CD14-positive monocyte (primary cell): Measurements from ENCODE around the gene SLC25A21. TPM values are rescaled to one million over a fixed set of nuclear protein-coding genes. Genes with fewer than 3 reads are reported as not detected.

Source experiments
- DNase-seq, 3 donors: peaks; one replicate each; pipeline ENCODE4 v3.0.0-alpha.2; 2011 to 2022
- H2AFZ ChIP-seq: 2 replicates; pipeline ENCODE4 v1.6.0; 2012; ENCODE audit warnings: mild to moderate bottlenecking, low read depth, low read length, inconsistent platforms; ENCODE audit not compliant: insufficient read depth, poor library complexity, severe bottlenecking
- H3K27ac ChIP-seq, 2 donors: 1 replicate in 1 of 2; 2 replicates in 1 of 2; pipeline ENCODE4 v1.5.1; 2012 to 2013; ENCODE audit warnings: low read length in 2 of 2, control low read depth in 1 of 2, inconsistent platforms in 1 of 2, low read depth in 1 of 2, mild to moderate bottlenecking in 1 of 2
- H3K27me3 ChIP-seq, 2 donors: one replicate each; pipeline versions ENCODE4 v1.6.0 to v1.6.1; 2011 to 2013; ENCODE audit warnings: low read length in 2 of 2; ENCODE audit not compliant: control insufficient read depth in 2 of 2, insufficient read depth in 2 of 2
- H3K36me3 ChIP-seq, 2 donors: replicated peaks in 1 of 2; 1 replicate in 1 of 2; 2 replicates in 1 of 2; pipeline versions ENCODE4 v1.5.1 to v1.6.1; 2012 to 2013; ENCODE audit warnings: low read length in 2 of 2, control low read depth in 1 of 2, inconsistent platforms in 1 of 2, mild to moderate bottlenecking in 1 of 2; ENCODE audit not compliant: insufficient read depth in 2 of 2, control insufficient read depth in 1 of 2
- H3K4me1 ChIP-seq, 2 donors: 1 replicate in 1 of 2; 2 replicates in 1 of 2; pipeline versions ENCODE4 v1.5.1 to v1.6.1; 2012 to 2013; ENCODE audit warnings: low read length in 2 of 2, control low read depth in 1 of 2, inconsistent platforms in 1 of 2, mild to moderate bottlenecking in 1 of 2, moderate library complexity in 1 of 2; ENCODE audit not compliant: insufficient read depth in 2 of 2, control insufficient read depth in 1 of 2
- H3K4me2 ChIP-seq: replicated peaks from 2 replicates; pipeline ENCODE3; 2012; ENCODE audit warnings: low read length, moderate library complexity, mild to moderate bottlenecking; ENCODE audit not compliant: poor library complexity, severe bottlenecking; ENCODE audit errors: extremely low read depth
- H3K4me3 ChIP-seq, 3 experiments: fragments of 200-600 bp in 1 of 3; sonication (generic) in 1 of 3; replicated peaks in 1 of 3; 1 replicate in 2 of 3; 2 replicates in 1 of 3; pipeline ENCODE4 v1.5.1; 2011 to 2013; ENCODE audit warnings: low read length in 3 of 3, mild to moderate bottlenecking in 3 of 3, control low read depth in 2 of 3, low read depth in 2 of 3, inconsistent platforms in 1 of 3, moderate library complexity in 1 of 3
- H3K79me2 ChIP-seq: 2 replicates; pipeline ENCODE4 v1.6.0; 2012; ENCODE audit warnings: mild to moderate bottlenecking, control low read depth, inconsistent platforms, low read length, moderate library complexity; ENCODE audit not compliant: insufficient read depth
- H3K9ac ChIP-seq: 2 replicates; pipeline ENCODE4 v1.6.0; 2017; ENCODE audit warnings: low read length, mild to moderate bottlenecking; ENCODE audit not compliant: insufficient read depth, poor library complexity, severe bottlenecking
- H3K9me3 ChIP-seq, 2 donors: replicated peaks in 1 of 2; 1 replicate in 1 of 2; 2 replicates in 1 of 2; pipeline versions ENCODE4 v1.5.1 to v1.6.1; 2012 to 2013; ENCODE audit warnings: low read length in 2 of 2, control low read depth in 1 of 2; ENCODE audit not compliant: control insufficient read depth in 1 of 2, insufficient read depth in 1 of 2
- H4K20me1 ChIP-seq: 2 replicates; pipeline ENCODE4 v1.6.0; 2012; ENCODE audit warnings: mild to moderate bottlenecking, low read length, control low read depth, moderate library complexity; ENCODE audit not compliant: insufficient read depth
- H3K27ac Mint-ChIP-seq, 7 donors: one replicate each; pipeline ENCODE4 v1.8.0; 2020; ENCODE audit warnings: mild to moderate bottlenecking in 7 of 7, mixed read lengths in 7 of 7, moderate library complexity in 6 of 7, inconsistent platforms in 2 of 7
- H3K27me3 Mint-ChIP-seq, 3 donors: one replicate each; pipeline ENCODE4 v1.8.0; 2021 to 2022; ENCODE audit warnings: low read depth in 3 of 3, mild to moderate bottlenecking in 3 of 3, mixed read lengths in 3 of 3, moderate library complexity in 3 of 3, inconsistent platforms in 1 of 3
- H3K36me3 Mint-ChIP-seq, 2 donors: one replicate each; pipeline ENCODE4 v1.8.0; 2020; ENCODE audit warnings: mixed read lengths in 2 of 2, inconsistent platforms in 1 of 2, mild to moderate bottlenecking in 1 of 2
- H3K4me1 Mint-ChIP-seq: one replicate; pipeline ENCODE4 v1.8.0; 2020; ENCODE audit warnings: mild to moderate bottlenecking, mixed read lengths
- H3K4me3 Mint-ChIP-seq, 2 donors: one replicate each; pipeline ENCODE4 v1.8.0; 2020; ENCODE audit warnings: mild to moderate bottlenecking in 2 of 2, mixed read lengths in 2 of 2, moderate library complexity in 1 of 2
- H3K9me3 Mint-ChIP-seq, 7 donors: one replicate each; pipeline ENCODE4 v1.8.0; 2020 to 2022; ENCODE audit warnings: mixed read lengths in 7 of 7, mild to moderate bottlenecking in 6 of 7, moderate library complexity in 6 of 7, inconsistent platforms in 2 of 7
- CTCF ChIP-seq: fragments of 200-600 bp; IDR thresholded peaks from one replicate; pipeline ENCODE4 v1.8.0; 2022; ENCODE audit warnings: antibody characterized with exemption, mild to moderate bottlenecking
- WGBS: methylation state at CpG from one replicate; pipeline ENCODE4 v1.1.5; 2013; ENCODE audit warnings: missing lambda C conversion rate; ENCODE audit not compliant: insufficient coverage; 5-methylcytosine and 5-hydroxymethylcytosine counted together
- intact Hi-C, 2 donors: fragments of 100-400 bp; cut with micrococcal nuclease; formaldehyde crosslinking; loops; one replicate each; pipeline versions ENCODE4 v1.15.0 to v1.15.1; 2023
- polyA plus RNA-seq, 3 donors: library from polyadenylated mRNA; depleted of rRNA in 1 of 3; unstranded in 2 of 3; stranded (reverse) in 1 of 3; fragments of 300-500 nt in 2 of 3; fragments of >200 nt in 1 of 3; fragmentation: Illumina TruSeq in 2 of 3; gene quantifications; 1 replicate in 2 of 3; 2 replicates in 1 of 3; pipeline ENCODE4 v1.2.3, GENCODE V29; 2012 to 2021

SLC25A21 gene
- polyA plus RNA-seq, 3 donors, result not detected

- Histone ChIP-seq H2AFZ (no peak overlapping the region), H3K79me2 (no peaks in the 10 kb centered on the region), H4K20me1 (no peaks in the 10 kb centered on the region), H3K9me3 (no peaks in the 10 kb centered on the region), H3K4me2 (no peak overlapping the region), H3K9ac (no peak overlapping the region), H3K27ac (no peak overlapping the region), H3K4me3 (no peak overlapping the region), H3K4me1 (no peaks in the 10 kb centered on the region), H3K27me3 (no peaks in the 10 kb centered on the region), H3K36me3 (no peaks in the 10 kb centered on the region)
- Mint-ChIP-seq H3K9me3 (peaks cover 0 to 9% (median 1%) of the 10 kb centered on the region in 7 donors), H3K4me3 (no peak overlapping the region), H3K27ac (no peak overlapping the region), H3K27me3 (peaks cover 0 to 2% (median 0%) of the 10 kb centered on the region in 3 donors), H3K4me1 (no peaks in the 10 kb centered on the region), H3K36me3 (no peaks in the 10 kb centered on the region)
- DNase-seq, result no peak
- intact Hi-C loops, result no loop called here
- no peak for TF ChIP-seq CTCF
- WGBS, result 52% methylated on average over 4 of the region's 9 CpGs
Observed at GRCh38 chr14:36967892-36968555, 204.4 kb downstream of the SLC25A21 start.

- Histone ChIP-seq H3K4me3 (no peak overlapping the region), H2AFZ (no peak overlapping the region), H3K4me2 (no peak overlapping the region), H3K79me2 (no peaks in the 10 kb centered on the region), H3K4me1 (no peaks in the 10 kb centered on the region), H4K20me1 (no peaks in the 10 kb centered on the region), H3K9me3 (no peaks in the 10 kb centered on the region), H3K27me3 (no peaks in the 10 kb centered on the region), H3K9ac (no peak overlapping the region), H3K36me3 (no peaks in the 10 kb centered on the region), H3K27ac (no peak overlapping the region)
- no CpG with 5 or more reads among the region's 7 CpGs for WGBS
- H3K36me3 Mint-ChIP-seq, result no peaks in the 10 kb centered on the region
- no peak overlapping the region for H3K4me3 Mint-ChIP-seq
- peaks cover 0 to 5% (median 0%) of the 10 kb centered on the region in 3 donors for H3K27me3 Mint-ChIP-seq
- peaks cover 0 to 4% (median 0%) of the 10 kb centered on the region in 7 donors for H3K9me3 Mint-ChIP-seq
- H3K4me1 Mint-ChIP-seq, result no peaks in the 10 kb centered on the region
- no peak for TF ChIP-seq CTCF
- intact Hi-C loops, result no loop called here
- H3K27ac Mint-ChIP-seq, result no peak overlapping the region
- DNase-seq, result no peak
Observed at GRCh38 chr14:36955967-36956366, 216.4 kb downstream of the SLC25A21 start.
